NCI-H2107 treated with DMSO at 0.1 percent for 48 hours (cell line): ENCODE data around the gene BTBD16.

Source experiments
- DNase-seq: peaks from one replicate; lab custom pipeline; 2025; ENCODE audit not compliant: unreplicated experiment; lab: John Stamatoyannopoulos, UW

Gene BTBD16

GRCh38 chr10:122246830-122247520, 24.1 kb upstream of the BTBD16 start:
- DNase-seq, result no peak

- DNase-seq, result no peak
These were observed 22.5 kb upstream of the BTBD16 start for GRCh38 chr10:122248356-122249302.

GRCh38 chr10:122249303-122249850, 21.7 kb upstream of the BTBD16 start:
- DNase-seq, result no peak

GRCh38 chr10:122249991-122250750, 20.9 kb upstream of the BTBD16 start:
- DNase-seq, result no peak

- no peak for DNase-seq
These were observed 19.4 kb upstream of the BTBD16 start for GRCh38 chr10:122251459-122252255.

GRCh38 chr10:122252805-122253204, 18.3 kb upstream of the BTBD16 start:
- DNase-seq, result no peak

- no peak for DNase-seq
These were observed 17.5 kb upstream of the BTBD16 start for GRCh38 chr10:122253605-122254004.

- DNase-seq, result no peak
These were observed 16.3 kb upstream of the BTBD16 start for GRCh38 chr10:122254831-122255230.

- DNase-seq, result no peak
These were observed 15.4 kb upstream of the BTBD16 start for GRCh38 chr10:122255509-122256301.

GRCh38 chr10:122257041-122257440, 14.1 kb upstream of the BTBD16 start:
- DNase-seq, result no peak

- DNase-seq, result no peak
These were observed 12.7 kb upstream of the BTBD16 start for GRCh38 chr10:122258136-122259074.

- DNase-seq, result no peak
These were observed 12.0 kb upstream of the BTBD16 start for GRCh38 chr10:122259075-122259466.

GRCh38 chr10:122261584-122261983, 9.5 kb upstream of the BTBD16 start:
- no peak for DNase-seq

GRCh38 chr10:122263971-122264370, 7.1 kb upstream of the BTBD16 start:
- DNase-seq, result no peak

- DNase-seq, result no peak
These were observed 6.7 kb upstream of the BTBD16 start for GRCh38 chr10:122264436-122264835.

- no peak for DNase-seq
These were observed 6.2 kb upstream of the BTBD16 start for GRCh38 chr10:122264931-122265330.

GRCh38 chr10:122265896-122266295, 5.2 kb upstream of the BTBD16 start:
- no peak for DNase-seq
